NCI-H146 treated with DMSO at 0.1 percent for 48 hours (cell line): Measurements from ENCODE around the gene MED26.
"Not testable (repeated sequence)": the region's sequence is repeated elsewhere in the genome, so short reads cannot be mapped to it uniquely, and the experiment has no call there.

Experiments
- DNase-seq: peaks from one replicate; lab custom pipeline; 2025; ENCODE audit not compliant: unreplicated experiment; lab: John Stamatoyannopoulos, UW

MED26 gene

DNA sequence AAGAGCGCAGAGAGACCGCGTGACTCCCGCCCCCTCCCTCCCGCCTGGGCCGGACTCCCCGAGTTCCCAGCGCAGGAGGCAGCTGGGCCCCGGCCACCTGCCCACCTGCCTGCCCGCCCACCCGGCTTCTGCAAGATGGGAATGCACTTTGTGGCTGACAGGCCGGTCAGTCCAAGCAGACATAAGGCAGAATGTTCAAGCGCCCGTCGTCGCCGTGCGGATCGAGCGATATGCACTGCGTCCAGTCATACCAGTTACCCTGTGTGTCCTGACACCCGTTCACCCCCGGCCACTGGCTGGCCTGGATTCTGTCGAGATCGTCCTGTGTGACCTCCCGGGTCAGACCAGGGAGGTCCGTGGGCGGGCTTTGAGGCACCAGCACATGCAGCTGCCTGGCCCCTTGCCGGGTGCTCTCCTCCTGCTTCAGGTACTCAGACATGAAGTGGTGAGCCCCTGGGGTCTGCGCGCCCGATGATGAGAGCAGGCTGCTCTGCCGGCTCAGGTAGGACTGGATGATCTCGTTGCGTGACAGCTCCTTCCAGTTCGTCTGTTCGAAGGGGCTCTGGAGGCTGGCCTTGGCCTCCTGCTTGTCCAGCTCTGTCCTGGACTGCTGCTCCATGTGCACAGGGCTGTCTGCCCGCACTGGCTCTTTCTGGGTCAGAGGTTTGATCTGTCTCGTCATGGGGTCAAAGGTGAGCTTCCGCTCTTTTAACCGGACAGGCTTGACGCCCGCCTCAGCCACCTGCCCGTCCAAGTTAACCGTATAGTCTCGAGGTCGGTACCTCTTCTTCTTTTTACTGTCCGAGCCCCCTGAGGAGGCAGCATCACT is 51.9 kb downstream of the MED26 start:
- DNase-seq = no peak

GRCh38 chr19:16575282-16575681 is 52.7 kb downstream of the MED26 start:
- no peak for DNase-seq

DNA sequence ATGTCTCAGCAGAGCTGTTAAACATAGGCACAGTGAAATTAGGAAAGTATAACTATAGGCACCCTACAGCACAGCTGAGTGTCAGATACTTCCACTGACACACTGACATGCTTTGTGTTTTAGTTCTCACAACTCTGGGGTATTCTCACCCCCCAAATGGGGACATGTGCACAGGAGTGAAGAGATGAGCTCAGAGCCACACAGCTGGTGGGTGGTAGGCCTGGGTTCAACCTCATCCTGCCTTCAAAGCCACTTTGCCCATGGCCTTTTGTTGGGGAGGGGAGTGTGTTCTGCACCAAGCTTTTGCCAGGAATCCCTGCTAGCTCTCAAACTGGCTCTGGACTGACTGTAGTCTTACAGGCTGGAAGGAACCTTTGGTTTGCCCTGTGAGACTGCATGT is 54.1 kb downstream of the MED26 start:
- DNase-seq = no peak

- no peak for DNase-seq
These were observed 54.7 kb downstream of the MED26 start for GRCh38 chr19:16573296-16573695.

DNA sequence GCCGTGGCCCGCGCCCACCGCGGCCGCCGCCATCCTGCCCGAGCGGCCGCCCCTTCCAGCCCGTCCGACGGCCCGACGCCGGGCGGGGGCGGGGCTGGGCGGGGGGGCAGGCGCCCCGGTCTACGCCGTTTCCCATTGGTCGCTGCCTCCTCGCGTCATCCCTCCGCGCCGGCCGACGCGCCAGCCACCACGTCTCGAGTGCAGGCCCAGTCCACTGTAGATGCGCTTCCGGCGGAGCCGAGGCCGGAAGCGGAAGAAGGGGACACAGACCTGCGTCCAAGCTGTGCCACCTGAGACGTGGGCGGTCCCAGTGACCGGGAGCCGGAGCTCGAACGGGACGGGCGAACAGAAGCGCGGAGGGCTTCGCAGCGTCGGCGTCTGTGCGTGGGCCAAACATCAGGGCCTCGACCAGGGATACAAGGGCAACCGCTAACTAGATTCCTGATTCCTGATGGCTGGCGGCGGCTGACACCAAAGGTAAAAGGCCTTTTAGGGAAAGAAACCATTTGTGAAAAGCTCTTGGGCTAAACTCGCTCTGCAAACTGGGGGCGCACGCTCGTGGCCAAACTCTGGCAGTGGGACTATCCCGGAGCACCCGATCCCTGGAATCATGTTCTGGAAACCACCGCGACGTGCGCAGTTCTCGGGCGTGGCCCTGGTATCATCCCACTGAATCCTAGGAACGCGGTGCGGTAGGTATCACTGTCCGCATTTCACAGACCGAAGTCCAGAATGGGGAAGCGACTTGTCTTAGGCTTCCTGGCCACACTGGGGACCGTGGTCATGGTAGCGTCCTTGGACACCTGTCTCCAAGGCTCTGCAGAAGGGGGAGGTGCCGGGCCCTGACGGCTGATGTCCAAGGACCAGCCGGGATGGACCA is 55.4 kb downstream of the MED26 start, which contains the start of gene SLC35E1:
SLC35E1 (minus strand) TSS at position 84 of the 880 bp plus-strand sequence; CDS start at position 33, 51 bp downstream.
- peak; percentile 94 for DNase-seq

DNA sequence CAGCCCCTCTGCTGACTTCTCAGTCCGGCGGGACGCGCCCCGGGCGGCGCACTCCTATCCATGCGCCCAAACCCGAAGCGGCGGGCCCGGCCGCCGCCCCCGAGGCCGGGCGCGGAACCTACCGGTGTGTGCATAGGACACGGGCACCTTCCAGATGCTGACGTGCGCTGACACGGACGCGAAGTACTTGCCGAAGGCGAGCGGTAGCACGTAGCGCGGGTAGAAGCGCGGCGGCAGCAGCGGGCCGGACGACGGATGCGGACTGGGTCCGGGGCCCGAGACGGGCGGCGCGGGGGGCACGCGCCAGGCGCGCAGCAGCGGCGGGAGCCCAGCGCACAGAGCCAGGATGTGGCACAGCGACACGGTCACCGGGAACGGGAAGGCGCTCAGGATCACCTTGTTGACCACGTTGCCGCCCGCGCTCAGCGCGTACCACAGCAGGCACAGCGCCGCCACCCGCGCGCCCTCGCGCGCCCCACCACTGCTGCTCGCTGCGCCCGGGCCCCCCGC is 56.1 kb downstream of the MED26 start:
- DNase-seq = no peak

- DNase-seq = no peak
These were observed 56.7 kb downstream of the MED26 start for GRCh38 chr19:16571283-16571682.

GRCh38 chr19:16569609-16570320 is 58.2 kb downstream of the MED26 start:
- DNase-seq = no peak

- DNase-seq = no peak
These were observed 61.3 kb downstream of the MED26 start for GRCh38 chr19:16566702-16567101.

DNA sequence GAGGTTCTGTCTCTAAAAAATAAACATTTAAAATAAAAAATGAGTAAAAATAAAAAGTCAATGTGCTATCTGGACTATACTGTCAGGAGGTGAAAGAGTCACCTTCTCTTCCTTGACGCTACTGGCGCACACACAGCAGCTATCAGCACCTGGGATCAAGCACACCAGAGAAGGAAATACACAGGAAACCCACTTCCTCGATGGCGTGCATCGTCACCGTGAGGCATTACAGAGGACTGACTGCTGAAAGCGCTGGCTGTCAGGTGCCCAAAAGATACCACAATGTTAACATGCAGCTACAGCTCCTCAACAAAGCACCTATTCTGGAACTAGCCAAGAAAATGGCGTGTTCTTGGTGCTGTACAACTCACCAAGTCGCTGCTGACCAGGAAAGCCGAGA is 61.8 kb downstream of the MED26 start:
- DNase-seq = no peak

DNA sequence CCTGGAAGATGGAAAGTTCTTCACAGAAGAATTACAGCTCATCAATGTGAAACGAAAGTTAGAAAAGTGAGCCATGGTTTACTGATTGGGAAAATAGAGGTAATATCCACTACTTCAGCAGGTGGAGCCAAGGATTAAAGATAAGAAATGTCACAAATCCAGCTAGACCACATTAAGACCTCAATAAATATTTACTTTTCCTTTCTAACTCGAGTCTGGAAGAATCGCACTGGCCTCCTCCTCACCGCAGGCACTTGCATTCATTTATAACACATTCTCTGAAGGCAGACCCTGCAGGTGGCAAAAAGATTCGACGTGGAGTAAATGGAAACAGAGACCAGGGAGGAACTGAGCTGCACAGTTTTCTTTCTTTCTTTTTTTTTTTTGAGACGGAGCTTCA is 63.2 kb downstream of the MED26 start:
- DNase-seq = no peak

DNA sequence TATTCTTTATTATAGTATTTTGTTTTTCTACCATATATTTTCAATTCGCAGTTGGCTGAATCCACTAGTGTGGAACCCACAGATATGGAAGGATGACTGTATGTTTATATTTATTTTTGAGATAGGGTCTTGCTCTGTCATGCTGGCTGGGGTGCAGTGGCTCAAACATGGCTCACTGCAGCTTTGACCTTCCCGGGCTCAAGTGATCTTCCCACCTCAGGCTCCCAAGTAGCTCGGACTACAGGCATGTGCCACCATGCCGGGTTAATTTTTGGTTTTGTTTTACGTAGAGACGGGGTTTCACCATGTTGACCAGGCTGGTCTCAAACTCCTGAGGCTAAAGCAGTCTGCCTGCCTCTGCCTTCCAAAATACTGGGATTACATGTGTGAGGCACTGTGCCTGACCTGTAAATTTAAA is 65.4 kb downstream of the MED26 start:
- no peak for DNase-seq

DNA sequence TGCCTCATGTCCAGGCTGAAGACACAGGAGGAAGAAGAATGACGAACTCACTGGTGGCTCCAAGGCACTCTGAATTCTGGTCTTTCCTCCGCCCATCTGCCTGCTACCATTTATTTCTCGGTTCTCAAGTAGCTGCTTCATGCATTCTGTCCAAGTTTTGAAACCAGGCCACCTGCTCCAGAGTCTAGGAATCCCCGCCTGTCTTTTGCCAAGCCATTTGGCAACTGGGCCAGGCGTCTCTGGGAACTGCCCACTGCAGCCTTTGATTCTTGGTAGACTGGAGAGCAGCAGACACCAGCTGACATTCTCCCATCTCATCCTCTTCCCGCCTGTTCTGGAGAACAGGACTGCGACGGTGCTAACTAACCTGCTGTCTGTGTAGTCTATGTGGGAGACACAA is 66.6 kb downstream of the MED26 start:
- DNase-seq = no peak

GRCh38 chr19:16559780-16560276 is 68.2 kb downstream of the MED26 start:
- DNase-seq = no peak

- no peak for DNase-seq
These were observed 73.2 kb downstream of the MED26 start for GRCh38 chr19:16554776-16555175.

DNA sequence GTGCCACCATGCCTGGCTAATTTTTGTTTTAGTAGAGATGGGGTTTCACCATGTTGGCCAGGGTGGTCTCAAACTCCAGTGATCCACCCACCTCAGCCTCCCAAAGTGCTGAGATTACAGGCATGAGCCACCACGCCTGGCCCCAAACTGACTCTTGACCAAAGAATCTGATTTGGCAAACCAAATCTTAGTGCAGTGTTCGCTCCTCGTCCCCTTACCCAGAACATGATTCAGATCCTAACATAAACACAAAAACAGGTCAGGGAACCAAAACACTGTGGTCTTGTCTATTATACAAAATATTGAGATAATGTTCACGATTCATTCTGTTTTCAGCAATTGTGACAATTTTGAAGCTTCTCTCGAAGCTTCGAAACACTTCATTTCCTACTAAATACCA is 76.1 kb downstream of the MED26 start:
- not testable (repeated sequence) for DNase-seq

DNA sequence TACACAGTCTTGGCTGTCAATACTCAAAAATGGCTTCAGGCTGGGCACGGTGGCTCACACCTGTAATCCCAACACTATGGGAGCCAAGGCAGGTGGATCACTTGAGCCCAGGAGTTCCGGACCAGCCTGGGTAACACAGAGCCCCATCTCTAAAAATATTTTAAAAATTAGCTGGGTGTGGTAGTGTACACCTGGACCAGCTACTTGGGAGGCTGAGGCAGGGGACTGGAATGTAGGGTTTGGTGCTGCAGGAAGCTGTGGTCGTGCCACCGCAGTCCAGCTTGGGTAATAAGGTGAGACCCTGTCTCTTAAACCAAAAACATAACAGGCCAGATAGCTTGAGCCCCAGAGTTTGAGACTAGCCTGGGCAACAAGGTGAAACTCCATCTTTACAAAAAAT is 79.0 kb downstream of the MED26 start:
- no peak for DNase-seq

DNA sequence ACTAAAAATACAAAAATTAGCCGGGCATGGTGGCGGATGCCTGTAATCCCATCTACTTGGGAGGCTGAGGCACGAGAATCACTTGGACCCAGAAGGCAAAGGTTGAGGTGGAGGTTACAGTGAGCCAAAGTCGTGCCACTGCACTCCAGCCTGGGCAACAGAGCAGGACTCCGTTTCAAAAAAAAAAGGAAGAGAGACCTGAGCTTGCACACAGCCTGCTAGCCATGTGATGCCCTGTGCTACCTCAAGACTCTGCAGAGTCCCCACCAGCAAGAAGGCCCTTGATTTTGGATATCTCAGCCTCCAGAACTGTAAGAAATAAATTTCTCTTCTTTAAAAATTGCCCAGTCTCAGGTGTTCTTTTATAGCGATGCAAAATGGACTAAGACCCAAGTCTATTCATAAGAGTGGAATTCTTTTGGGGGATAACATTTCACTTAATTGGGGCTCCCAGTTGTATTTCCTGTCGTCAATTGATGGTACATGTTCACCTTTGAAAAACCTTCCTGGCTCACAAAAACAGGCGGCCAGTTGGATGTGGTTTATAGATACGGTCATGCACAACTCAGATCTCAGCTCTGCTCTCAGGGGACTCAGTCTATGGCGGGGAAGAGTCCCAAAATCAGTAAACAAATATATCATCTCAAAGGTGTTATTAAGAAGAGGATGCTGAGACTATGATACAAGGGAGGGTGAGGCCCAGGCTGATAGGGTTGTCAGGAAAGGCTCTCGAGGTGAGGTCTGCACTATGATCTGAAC is 83.4 kb downstream of the MED26 start:
- DNase-seq = no peak

DNA sequence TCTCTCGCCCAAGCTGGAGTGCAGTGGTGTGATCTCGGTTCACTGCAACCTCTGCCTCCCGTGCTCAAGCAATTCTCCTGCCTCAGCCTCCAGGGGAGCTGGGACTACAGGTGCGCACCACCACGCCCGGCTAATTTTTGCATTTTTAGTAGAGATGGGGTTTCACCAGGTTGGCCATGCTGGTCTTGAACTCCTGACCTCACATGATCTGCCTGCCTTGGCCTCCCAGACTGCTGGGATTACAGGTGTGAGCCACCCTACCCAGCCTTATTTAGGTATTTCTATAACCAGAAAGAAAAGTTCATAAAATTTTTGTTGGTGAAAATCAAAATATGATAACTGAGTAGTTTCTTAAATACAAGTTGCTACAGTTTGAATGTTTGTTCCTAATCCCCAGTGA is 84.3 kb downstream of the MED26 start:
- not testable (repeated sequence) for DNase-seq

GRCh38 chr19:16542910-16543472 is 85.0 kb downstream of the MED26 start:
- DNase-seq = no peak
